HL-60 (cell line): Measurements from ENCODE around the gene PLA2G2E.

Experiments used
- DNase-seq, 2 experiments: peaks; one replicate each; pipeline ENCODE4 v3.0.0-alpha.2; 2010 to 2020; ENCODE audit warnings: low read depth in 1 of 2, low spot score in 1 of 2
- H3K27ac ChIP-seq: fragments of 250-450 bp; sonication (Bioruptor Pico); replicated peaks from 2 replicates; pipeline ENCODE4 v1.5.1; 2020; ENCODE audit warnings: mild to moderate bottlenecking, moderate library complexity
- H3K27me3 ChIP-seq: fragments of 250-450 bp; sonication (Bioruptor Pico); 2 replicates; pipeline ENCODE4 v1.5.1; 2021; ENCODE audit warnings: mild to moderate bottlenecking, moderate library complexity; ENCODE audit not compliant: insufficient read depth, poor library complexity, severe bottlenecking
- H3K4me3 ChIP-seq: replicated peaks from 2 replicates; pipeline ENCODE4 v1.5.1; 2011; ENCODE audit warnings: mild to moderate bottlenecking, control low read depth, low read length; ENCODE audit not compliant: insufficient read depth
- GABPA ChIP-seq: IDR thresholded peaks from 2 replicates; pipeline ENCODE4 v1.6.1; 2012; ENCODE audit warnings: low read depth
- POLR2AphosphoS5 ChIP-seq: IDR thresholded peaks from 2 replicates; pipeline ENCODE4 v1.6.1; 2012; ENCODE audit warnings: low read depth
- REST ChIP-seq: IDR thresholded peaks from 2 replicates; pipeline ENCODE4 v1.6.1; 2012; ENCODE audit warnings: low read depth; ENCODE audit not compliant: insufficient replicate concordance
- SPI1 ChIP-seq: IDR thresholded peaks from 2 replicates; pipeline ENCODE4 v1.6.1; 2012; ENCODE audit warnings: low read depth, mild to moderate bottlenecking, borderline replicate concordance
- TF ChIP-seq, protein P1 (sequence below): IDR thresholded peaks from one replicate; pipeline ENCODE4 v1.5.1; 2011; ENCODE audit warnings: low read length, control low read depth, inconsistent platforms; ENCODE audit not compliant: insufficient read depth

PLA2G2E gene

DNA sequence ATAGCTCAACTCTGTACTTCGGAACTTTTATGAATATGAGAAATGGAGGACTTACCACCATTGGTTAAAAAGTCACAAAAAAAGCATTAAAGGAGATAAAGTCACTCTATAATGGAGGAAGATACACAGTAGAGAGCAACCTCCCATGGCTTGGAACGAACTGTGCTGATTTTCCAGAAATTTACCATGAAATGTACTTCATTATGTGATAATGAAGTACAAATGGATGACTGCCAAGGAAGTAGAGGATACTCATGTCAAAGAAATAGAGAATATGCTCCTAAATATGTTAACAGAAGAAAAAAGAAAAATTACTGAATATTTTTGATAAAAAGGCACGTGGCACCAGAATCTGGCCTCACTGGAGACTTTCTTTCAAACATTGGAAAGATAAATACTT is 23.6 kb upstream of the PLA2G2E start:
- H3K4me3 ChIP-seq: no peak overlapping the region
- TF ChIP-seq, protein P1, sequence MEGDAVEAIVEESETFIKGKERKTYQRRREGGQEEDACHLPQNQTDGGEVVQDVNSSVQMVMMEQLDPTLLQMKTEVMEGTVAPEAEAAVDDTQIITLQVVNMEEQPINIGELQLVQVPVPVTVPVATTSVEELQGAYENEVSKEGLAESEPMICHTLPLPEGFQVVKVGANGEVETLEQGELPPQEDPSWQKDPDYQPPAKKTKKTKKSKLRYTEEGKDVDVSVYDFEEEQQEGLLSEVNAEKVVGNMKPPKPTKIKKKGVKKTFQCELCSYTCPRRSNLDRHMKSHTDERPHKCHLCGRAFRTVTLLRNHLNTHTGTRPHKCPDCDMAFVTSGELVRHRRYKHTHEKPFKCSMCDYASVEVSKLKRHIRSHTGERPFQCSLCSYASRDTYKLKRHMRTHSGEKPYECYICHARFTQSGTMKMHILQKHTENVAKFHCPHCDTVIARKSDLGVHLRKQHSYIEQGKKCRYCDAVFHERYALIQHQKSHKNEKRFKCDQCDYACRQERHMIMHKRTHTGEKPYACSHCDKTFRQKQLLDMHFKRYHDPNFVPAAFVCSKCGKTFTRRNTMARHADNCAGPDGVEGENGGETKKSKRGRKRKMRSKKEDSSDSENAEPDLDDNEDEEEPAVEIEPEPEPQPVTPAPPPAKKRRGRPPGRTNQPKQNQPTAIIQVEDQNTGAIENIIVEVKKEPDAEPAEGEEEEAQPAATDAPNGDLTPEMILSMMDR: no peak
- TF ChIP-seq POLR2AphosphoS5 (no peak), GABPA (no peak), REST (no peak), SPI1 (no peak)
- H3K27me3 ChIP-seq: peaks cover 6% of the 10 kb centered on the region
- no peak overlapping the region for H3K27ac ChIP-seq
- no peak for DNase-seq

GRCh38 chr1:19946331-19946751 is 22.9 kb upstream of the PLA2G2E start:
- no peak for DNase-seq
- H3K4me3 ChIP-seq: no peak overlapping the region

GRCh38 chr1:19945914-19946313 is 22.5 kb upstream of the PLA2G2E start:
- H3K4me3 ChIP-seq: no peak overlapping the region
- no peak for DNase-seq
- no peak for TF ChIP-seq GABPA
- TF ChIP-seq, protein P1: no peak
- no peak for TF ChIP-seq SPI1
- no peak for TF ChIP-seq REST
- H3K27me3 ChIP-seq: peaks cover 6% of the 10 kb centered on the region
- no peak overlapping the region for H3K27ac ChIP-seq

More at GRCh38 chr1:19946331-19946751, 22.9 kb upstream of the PLA2G2E start:
- H3K27me3 ChIP-seq: peaks cover 6% of the 10 kb centered on the region
- TF ChIP-seq REST (no peak), SPI1 (no peak), POLR2AphosphoS5 (no peak)
- TF ChIP-seq, protein P1: no peak
- no peak overlapping the region for H3K27ac ChIP-seq
